Stimulated activated CD8-positive, alpha-beta memory T cell treated with anti-CD3 and anti-CD28 coated beads, Interleukin-7, amount 100 ng/mL, for 24 hours (primary cell): ENCODE data around the gene AFDN.

ENCODE experiments used
- DNase-seq: peaks from one replicate; pipeline ENCODE4 v3.0.0-alpha.2; 2020; ENCODE audit warnings: low read depth

The AFDN gene

GRCh38 chr6:167879612-167880011 is 52.9 kb downstream of the AFDN start:
- no peak for DNase-seq

- DNase-seq: no peak
Measured at GRCh38 chr6:167881327-167881726, 54.6 kb downstream of the AFDN start.

- no peak for DNase-seq
Measured at GRCh38 chr6:167882244-167882643, 55.5 kb downstream of the AFDN start.

GRCh38 chr6:167888098-167888497 is 61.4 kb downstream of the AFDN start:
- DNase-seq: no peak

- no peak for DNase-seq
Measured at GRCh38 chr6:167892835-167893815, 66.4 kb downstream of the AFDN start.

- DNase-seq: no peak
Measured at GRCh38 chr6:167894965-167895364, 68.3 kb downstream of the AFDN start.

GRCh38 chr6:167896648-167897047 is 69.9 kb downstream of the AFDN start:
- no peak for DNase-seq

- DNase-seq: no peak
Measured at GRCh38 chr6:167898673-167899311, 72.1 kb downstream of the AFDN start.

- no peak for DNase-seq
Measured at GRCh38 chr6:167904791-167905190, 78.1 kb downstream of the AFDN start.

- no peak for DNase-seq
Measured at GRCh38 chr6:167906899-167907298, 80.2 kb downstream of the AFDN start.

- no peak for DNase-seq
Measured at GRCh38 chr6:167907837-167908681, 81.3 kb downstream of the AFDN start.

- DNase-seq: no peak
Measured at GRCh38 chr6:167910007-167910406, 83.3 kb downstream of the AFDN start.

- no peak for DNase-seq
Measured at GRCh38 chr6:167910652-167911051, 83.9 kb downstream of the AFDN start.

- no peak for DNase-seq
Measured at GRCh38 chr6:167912494-167912893, 85.8 kb downstream of the AFDN start.

GRCh38 chr6:167913699-167914098 is 87.0 kb downstream of the AFDN start:
- DNase-seq: no peak

- no peak for DNase-seq
Measured at GRCh38 chr6:167915139-167915538, 88.4 kb downstream of the AFDN start.

GRCh38 chr6:167917551-167918154 is 90.9 kb downstream of the AFDN start:
- no peak for DNase-seq

- DNase-seq: no peak
Measured at GRCh38 chr6:167918548-167919278, 92.0 kb downstream of the AFDN start.

- no peak for DNase-seq
Measured at GRCh38 chr6:167919349-167919748, 92.6 kb downstream of the AFDN start.

GRCh38 chr6:167920165-167920564 is 93.5 kb downstream of the AFDN start:
- no peak for DNase-seq

GRCh38 chr6:167921831-167922230 is 95.1 kb downstream of the AFDN start:
- DNase-seq: no peak
